Esophagus muscularis mucosa (tissue), 4 donors: Measurements from ENCODE around the gene EMC10.

Experiments used
- EP300 ChIP-seq: sonication (generic); formaldehyde crosslinking; IDR thresholded peaks from one replicate; pipeline ENCODE4 v1.6.1; 2017; ENCODE audit warnings: antibody characterized with exemption
- POLR2A ChIP-seq: fragments of 450-650 bp; IDR thresholded peaks from one replicate; pipeline ENCODE4 v1.6.1; 2017; ENCODE audit warnings: antibody characterized with exemption, moderate library complexity, mild to moderate bottlenecking, low read depth
- TF ChIP-seq, protein P1 (sequence below), 3 experiments: fragments of 200-600 bp in 2 of 3; fragments of 450-650 bp in 1 of 3; sonication (generic) in 2 of 3; IDR thresholded peaks; one replicate each; pipeline ENCODE4 v1.5.1; 2017 to 2019; ENCODE audit warnings: antibody characterized with exemption in 3 of 3, mild to moderate bottlenecking in 2 of 3, moderate library complexity in 1 of 3

DNA sequence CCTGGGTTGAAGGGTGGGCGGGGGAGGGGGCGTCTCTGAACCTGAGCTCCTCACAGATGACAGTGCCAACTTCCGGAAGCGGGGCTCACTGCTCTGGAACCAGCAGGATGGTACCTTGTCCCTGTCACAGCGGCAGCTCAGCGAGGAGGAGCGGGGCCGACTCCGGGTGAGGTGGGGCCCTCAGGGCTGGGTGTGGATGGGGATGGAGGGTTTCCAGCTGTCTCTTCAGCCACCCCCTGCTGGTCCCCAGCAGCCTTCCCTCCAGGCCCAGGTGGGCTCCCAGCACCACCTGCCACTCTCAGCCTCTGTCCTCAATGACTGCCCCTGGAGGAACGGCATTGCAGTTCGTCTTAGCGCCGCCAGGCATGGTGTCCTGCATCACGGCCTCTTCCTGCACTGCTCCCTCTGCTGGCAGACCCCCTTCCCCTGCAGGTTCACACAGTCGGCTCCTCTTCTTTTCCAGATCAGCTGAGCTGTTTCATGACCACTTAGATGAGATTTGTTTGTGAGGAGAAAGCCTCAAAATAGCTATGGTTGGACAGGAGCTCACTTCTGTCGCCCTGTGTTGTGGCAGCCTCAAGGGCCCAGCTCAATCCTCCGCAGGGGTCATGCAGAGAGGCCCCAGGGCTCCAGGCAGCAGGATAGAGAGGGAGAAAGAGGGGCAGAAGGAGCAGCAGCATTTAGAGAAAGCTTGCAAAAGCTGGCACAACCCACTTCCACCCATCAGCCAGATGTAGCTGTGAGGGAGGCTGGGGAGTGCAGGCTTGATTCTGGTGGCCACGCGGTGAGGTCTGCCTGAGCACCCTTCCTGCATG lies 2.8 kb downstream of the EMC10 start:
- TF ChIP-seq EP300 (no peak), POLR2A (no peak)
- TF ChIP-seq, protein P1, sequence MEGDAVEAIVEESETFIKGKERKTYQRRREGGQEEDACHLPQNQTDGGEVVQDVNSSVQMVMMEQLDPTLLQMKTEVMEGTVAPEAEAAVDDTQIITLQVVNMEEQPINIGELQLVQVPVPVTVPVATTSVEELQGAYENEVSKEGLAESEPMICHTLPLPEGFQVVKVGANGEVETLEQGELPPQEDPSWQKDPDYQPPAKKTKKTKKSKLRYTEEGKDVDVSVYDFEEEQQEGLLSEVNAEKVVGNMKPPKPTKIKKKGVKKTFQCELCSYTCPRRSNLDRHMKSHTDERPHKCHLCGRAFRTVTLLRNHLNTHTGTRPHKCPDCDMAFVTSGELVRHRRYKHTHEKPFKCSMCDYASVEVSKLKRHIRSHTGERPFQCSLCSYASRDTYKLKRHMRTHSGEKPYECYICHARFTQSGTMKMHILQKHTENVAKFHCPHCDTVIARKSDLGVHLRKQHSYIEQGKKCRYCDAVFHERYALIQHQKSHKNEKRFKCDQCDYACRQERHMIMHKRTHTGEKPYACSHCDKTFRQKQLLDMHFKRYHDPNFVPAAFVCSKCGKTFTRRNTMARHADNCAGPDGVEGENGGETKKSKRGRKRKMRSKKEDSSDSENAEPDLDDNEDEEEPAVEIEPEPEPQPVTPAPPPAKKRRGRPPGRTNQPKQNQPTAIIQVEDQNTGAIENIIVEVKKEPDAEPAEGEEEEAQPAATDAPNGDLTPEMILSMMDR (IDR thresholded peaks at IDR 0.05): peak in 1 of 3 experiments; percentile 33
